SKM-1 (cell line): ENCODE data around the gene RBMS2.
"Not testable (repeated sequence)": the region's sequence is repeated elsewhere in the genome, so short reads cannot be mapped to it uniquely, and the experiment has no call there.

Experiments used
- DNase-seq: peaks from one replicate; lab custom pipeline; 2025; ENCODE audit not compliant: unreplicated experiment; lab: John Stamatoyannopoulos, UW

The RBMS2 gene, protein sequence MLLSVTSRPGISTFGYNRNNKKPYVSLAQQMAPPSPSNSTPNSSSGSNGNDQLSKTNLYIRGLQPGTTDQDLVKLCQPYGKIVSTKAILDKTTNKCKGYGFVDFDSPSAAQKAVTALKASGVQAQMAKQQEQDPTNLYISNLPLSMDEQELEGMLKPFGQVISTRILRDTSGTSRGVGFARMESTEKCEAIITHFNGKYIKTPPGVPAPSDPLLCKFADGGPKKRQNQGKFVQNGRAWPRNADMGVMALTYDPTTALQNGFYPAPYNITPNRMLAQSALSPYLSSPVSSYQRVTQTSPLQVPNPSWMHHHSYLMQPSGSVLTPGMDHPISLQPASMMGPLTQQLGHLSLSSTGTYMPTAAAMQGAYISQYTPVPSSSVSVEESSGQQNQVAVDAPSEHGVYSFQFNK

GRCh38 chr12:56521590-56522371 lies at the start of gene RBMS2:
Gene RBMS2 (plus strand): TSS chr12:56521820. CDS start chr12:56522024, 204 bp downstream.
- no peak for DNase-seq

DNA sequence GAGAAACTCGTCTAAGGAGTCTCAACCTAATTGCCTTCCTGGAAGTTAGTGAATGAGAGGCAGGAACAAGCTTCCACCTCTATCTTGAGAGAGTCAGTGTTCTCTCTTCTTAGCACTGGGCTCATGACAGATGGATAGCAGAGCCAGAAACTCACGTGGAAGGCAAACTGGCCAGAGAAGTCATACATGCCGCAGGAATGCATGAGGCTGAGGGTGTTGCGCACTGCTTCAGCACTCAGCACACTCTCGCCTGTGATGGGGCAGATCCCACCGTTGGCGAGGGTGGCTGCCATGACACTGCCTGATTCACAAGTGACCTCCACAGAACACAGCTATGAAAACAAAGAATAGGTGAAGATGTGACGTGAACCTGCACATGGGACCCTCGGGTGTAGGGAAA lies 47.2 kb upstream of the RBMS2 start:
- DNase-seq, result no peak

DNA sequence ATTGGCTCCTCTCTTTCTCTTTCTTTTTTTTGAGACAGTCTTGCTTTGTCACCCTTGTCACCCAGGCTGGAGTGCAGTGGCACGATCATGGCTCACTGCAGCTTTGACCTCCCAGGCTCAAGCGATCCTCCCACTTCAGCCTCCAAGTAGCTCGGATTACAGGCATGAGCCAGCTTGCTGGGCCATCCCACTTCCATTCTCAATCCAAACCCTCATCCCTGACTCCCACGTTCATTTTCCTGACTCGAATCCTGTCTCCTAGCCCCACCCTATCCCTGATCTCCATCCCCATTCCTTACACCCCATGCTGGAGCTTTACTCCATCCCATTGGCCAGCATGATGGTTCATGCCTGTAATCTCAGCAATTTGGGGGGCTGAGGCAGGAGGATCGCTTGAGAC lies 45.5 kb upstream of the RBMS2 start:
- DNase-seq, result no peak

DNA sequence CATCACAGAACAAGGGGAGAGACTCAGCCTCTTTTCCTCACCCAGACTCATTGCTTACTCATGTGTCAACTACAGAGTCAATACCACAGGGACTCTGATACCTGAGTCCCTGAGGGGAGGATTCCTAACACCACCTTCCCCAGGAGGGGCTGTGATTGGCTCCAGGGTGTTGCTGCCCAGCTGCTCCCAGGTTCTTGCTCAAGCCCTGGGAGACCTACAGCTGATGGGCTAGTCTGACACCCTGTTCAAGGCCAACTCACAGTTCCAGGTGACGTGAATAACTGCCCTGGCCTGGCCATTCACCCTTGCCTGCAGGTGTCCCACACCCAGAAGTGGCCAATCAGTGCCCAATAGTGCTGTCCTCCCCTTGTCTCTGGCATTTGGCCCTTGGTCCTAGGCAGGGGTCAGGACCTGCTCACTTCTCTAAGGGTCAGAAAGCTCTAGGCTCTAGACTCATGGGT lies 44.6 kb upstream of the RBMS2 start:
- no peak for DNase-seq

GRCh38 chr12:56477521-56478225 lies 43.9 kb upstream of the RBMS2 start:
- DNase-seq, result no peak

DNA sequence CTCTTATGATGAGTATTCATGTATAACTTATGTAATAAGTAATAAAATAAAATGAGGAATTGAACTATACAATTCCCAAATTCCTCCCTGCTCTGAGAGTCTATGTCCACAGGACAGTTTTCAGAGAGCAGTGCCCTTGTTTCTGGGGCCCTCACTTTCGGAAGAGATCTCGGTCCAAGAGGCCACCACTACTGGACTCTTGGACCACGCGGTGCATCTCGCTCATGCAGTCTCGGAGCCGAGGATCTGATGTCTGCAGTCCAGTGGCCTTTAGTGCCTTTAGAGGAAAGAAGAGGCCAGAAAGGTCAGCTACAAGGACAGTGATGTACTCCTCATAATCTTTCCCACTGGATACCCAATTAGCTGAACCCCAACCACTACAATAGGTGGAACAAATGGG lies 42.0 kb upstream of the RBMS2 start:
- DNase-seq, result no peak

GRCh38 chr12:56484566-56484965 lies 37.1 kb upstream of the RBMS2 start:
- no peak for DNase-seq

- DNase-seq, result no peak
Measured at GRCh38 chr12:56486694-56487093, 34.9 kb upstream of the RBMS2 start.

GRCh38 chr12:56487448-56488040 lies 34.1 kb upstream of the RBMS2 start:
- DNase-seq, result no peak

DNA sequence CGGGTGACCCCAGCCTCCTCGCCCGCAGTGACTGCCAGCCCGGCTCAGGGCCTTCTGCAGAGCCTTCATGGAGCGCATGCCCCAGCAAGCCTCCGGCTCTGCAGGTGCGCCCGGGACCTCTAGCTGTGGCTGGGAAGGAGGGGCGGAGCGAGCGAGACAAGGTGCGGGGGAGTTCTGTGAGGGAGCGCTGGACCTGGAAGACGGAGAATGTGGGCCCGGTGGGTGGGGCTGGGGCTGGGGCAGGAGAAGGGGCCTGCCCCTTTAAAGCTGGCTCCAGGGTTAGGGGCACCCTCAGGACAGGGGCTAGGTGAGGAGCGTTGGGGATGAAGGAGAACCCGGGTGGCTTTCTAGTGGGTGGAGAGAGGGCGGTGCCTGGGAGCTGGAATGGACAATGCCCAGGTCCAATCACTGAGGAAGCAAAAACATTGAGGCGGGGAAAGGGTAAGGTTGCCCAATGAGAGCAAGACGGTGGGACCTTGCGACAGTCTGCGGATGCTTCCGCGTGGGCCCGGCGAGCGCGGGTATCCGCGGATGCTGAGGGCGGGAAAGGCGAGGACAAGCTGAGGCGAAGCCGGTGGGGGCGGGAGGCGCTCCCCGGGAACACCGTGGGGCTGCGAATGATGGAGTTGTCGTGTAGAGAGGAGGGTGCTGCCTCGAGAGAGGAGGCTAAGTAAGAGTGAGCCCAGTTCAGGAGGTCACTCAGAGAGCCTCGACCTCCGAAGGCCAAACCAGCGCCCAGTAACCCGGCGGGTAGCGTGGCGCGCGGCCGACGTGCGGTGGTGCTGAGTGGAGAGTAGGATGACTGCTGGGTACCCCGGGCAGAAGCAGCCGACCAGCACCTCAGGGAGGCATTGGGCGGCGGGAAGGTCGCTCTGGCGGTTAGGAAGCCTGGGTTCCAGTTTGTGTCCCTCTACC lies 33.3 kb upstream of the RBMS2 start, which contains the start of gene GLS2:
Gene GLS2 (minus strand): TSS at position 121 of the 915 bp plus-strand sequence. CDS start 43 bp downstream, at position 78.
- no peak for DNase-seq

DNA sequence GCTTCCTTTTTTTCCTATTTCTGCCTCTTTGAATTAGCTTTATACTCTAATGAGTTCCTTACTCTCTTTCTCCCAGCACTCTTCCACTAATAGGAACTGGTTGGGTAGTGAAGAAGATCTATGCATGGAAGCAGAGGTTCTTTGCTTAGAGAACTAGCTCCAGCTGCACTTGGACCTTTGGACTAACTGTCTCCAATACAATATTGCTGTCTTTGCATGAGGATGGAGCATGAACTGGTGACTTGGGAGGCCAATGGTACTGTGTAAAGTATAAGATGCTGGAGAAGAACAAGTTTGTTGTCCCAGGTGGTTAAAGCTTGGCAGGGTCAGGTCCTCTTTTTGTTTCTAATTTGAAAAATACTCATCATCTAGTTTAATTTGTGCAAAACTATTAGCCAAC lies 31.3 kb upstream of the RBMS2 start:
- DNase-seq, result no peak

GRCh38 chr12:56493409-56494105 lies 28.1 kb upstream of the RBMS2 start:
- not testable (repeated sequence) for DNase-seq

- DNase-seq, result not testable (repeated sequence)
Measured at GRCh38 chr12:56494106-56494415, 27.6 kb upstream of the RBMS2 start.

- not testable (repeated sequence) for DNase-seq
Measured at GRCh38 chr12:56494481-56494880, 27.1 kb upstream of the RBMS2 start.

- DNase-seq, result not testable (repeated sequence)
Measured at GRCh38 chr12:56496704-56497103, 24.9 kb upstream of the RBMS2 start.

GRCh38 chr12:56498126-56498902 lies 23.3 kb upstream of the RBMS2 start:
- not testable (repeated sequence) for DNase-seq

- DNase-seq, result not testable (repeated sequence)
Measured at GRCh38 chr12:56499452-56499851, 22.2 kb upstream of the RBMS2 start.

- DNase-seq, result not testable (repeated sequence)
Measured at GRCh38 chr12:56499879-56500278, 21.7 kb upstream of the RBMS2 start.

- DNase-seq, result no peak
Measured at GRCh38 chr12:56510786-56511185, 10.8 kb upstream of the RBMS2 start.
